GM18951 (cell line): ENCODE data around the gene ELANE.
A peak's percentile ranks its signal among the peaks of the same experiment; 100 is the strongest.
"Not testable (repeated sequence)": the region's sequence is repeated elsewhere in the genome, so short reads cannot be mapped to it uniquely, and the experiment has no call there.

Source experiments
- POLR2A ChIP-seq: IDR thresholded peaks from 4 replicates; pipeline ENCODE4 v1.6.1; 2011; ENCODE audit warnings: mild to moderate bottlenecking; ENCODE audit not compliant: insufficient read length, insufficient read depth; ENCODE audit errors: extremely low read depth
- in situ Hi-C: fragments of 300-500 bp; cut with MboI; formaldehyde crosslinking; loops from one replicate; pipeline ENCODE4 v1.12.0; 2022; ENCODE audit warnings: low sequenced_read_pairs, mixed read lengths, inconsistent platforms; ENCODE audit not compliant: unreplicated experiment

ELANE gene

DNA sequence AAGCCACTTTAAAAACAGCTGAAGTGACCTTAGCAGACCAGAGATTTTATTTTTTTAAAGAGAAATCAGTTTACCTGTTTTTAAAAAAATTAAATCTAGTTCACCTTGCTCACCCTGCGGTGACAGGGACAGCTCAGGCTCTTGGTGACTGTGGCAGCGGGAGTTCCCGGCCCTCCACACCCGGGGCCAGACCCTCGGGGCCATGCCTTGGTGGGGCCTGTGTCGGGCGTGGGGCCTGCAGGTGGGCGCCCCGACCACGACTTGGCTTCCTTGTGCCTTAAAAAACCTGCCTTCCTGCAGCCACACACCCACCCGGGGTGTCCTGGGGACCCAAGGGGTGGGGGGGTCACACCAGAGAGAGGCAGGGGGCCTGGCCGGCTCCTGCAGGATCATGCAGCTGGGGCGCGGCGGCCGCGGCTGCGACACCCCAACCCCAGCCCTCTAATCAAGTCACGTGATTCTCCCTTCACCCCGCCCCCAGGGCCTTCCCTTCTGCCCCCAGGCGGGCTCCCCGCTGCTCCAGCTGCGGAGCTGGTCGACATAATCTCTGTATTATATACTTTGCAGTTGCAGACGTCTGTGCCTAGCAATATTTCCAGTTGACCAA lies 41.1 kb upstream of the ELANE start:
- in situ Hi-C loops, result no loop called here
- TF ChIP-seq POLR2A, result no peak

- in situ Hi-C loops, result no loop called here
- TF ChIP-seq POLR2A, result no peak
Measured at GRCh38 chr19:811506-812048, 40.5 kb upstream of the ELANE start.

DNA sequence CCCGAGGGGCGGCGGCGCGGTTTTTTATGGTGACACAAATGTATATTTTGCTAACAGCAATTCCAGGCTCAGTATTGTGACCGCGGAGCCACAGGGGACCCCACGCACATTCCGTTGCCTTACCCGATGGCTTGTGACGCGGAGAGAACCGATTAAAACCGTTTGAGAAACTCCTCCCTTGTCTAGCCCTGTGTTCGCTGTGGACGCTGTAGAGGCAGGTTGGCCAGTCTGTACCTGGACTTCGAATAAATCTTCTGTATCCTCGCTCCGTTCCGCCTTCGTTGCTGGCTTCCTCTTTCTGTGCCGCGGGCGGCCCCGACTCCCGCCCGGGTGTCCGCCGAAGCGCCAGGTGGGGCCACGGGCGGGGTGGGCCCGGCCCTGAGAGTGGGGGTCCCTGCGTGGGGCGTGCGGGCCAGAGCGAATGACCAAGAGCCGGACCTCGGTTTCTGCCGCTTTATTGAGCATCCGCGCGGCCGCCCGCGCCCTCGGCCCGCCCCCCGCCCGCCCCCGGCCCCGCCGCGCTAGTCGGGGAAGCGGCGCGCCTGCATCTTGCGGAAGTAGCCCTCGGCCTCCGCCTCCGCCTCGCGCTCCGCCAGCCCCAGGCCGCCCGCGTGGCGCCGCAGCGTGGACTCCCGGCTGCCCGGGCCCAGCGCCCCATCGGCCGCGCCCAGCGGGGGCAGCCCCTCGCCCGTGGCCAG lies 39.9 kb upstream of the ELANE start:
- in situ Hi-C loops, result no loop called here
- no peak for TF ChIP-seq POLR2A

GRCh38 chr19:812747-813218 lies 39.3 kb upstream of the ELANE start:
- in situ Hi-C loops, result no loop called here

DNA sequence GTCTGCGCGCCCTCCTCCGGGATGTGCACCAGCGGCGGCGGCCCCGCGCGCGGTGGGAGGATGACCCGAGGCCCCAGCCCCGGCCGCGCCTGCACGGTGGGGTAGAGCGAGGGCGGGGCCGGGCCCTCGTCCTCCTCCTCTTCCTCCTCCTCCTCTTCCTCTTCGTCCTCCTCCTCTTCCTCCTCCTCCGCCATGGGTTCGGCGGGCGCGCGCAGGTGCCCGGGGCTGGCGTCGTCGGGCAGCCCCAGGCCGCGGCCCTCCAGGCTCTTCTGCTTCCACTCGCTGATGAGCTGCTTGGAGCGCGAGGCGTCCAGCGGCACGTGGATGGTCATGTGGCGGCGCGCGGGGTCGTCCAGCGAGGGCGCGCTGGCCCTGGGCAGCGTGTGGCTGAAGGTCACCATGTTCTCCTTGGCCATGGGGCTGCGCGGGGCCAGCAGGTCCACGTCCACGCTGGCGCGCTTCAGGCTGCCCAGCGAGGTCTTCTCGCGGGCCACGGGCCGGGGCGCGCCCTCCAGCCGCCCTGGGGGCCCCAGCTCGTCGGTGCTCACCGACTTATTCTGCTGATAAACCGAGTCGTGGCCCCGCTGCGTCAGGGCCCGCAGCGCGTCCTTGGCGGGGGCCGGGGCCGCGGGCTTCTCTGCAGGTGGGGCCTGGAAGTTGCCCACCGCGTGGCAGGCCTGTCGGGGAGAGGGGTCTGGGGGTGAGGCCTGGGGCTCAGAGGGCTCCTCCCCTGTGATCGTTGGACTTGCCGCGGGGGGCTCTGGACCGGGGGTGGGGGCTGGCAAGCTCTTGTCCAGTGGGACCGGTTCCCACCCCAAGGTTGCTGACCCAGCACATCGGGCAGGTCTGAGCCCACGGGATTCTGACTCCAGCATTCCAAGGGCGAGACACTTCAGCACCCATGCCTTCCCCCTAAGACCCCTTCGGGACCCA lies 38.6 kb upstream of the ELANE start:
- in situ Hi-C loops, result no loop called here
- TF ChIP-seq POLR2A, result peak; percentile 6

More at GRCh38 chr19:812747-813218, 39.3 kb upstream of the ELANE start:
- no peak for TF ChIP-seq POLR2A

GRCh38 chr19:814152-815078 lies 37.7 kb upstream of the ELANE start:
- in situ Hi-C loops, result no loop called here

DNA sequence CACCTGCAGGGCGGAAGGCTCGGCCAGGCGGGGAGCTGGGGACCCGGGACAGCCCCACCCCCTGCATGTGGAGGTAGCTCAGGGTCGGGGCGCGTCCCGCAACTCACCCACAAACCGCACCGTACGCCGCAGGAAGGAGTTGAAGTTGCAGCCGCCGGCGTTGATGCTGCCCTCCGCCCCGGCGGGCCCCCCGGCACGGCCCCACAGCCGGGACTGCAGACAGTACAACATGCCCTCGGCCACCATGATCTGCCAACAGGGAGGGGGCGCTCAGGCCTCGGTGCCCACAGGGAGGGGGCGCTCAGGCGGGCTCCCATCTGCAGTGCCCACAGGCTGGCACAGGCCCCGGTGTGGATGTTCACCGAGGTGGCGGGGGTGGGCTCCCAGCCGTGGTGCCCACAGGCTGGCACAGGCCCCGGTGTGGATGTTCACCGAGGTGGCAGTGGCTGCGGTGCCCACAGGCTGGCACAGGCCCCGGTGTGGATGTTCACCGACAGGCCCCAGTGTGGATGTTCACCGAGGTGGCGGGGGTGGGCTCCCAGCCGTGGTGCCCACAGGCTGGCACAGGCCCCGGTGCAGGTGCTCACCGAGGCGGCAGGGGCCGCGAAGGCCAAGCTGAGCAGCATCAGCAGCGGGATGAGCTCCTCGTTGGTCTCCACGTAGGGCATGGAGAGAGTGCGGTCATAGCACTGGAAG lies 36.9 kb upstream of the ELANE start:
- in situ Hi-C loops, result no loop called here
- no peak for TF ChIP-seq POLR2A

More at GRCh38 chr19:814152-815078, 37.7 kb upstream of the ELANE start:
- TF ChIP-seq POLR2A, result peak; percentile 22

GRCh38 chr19:815775-816499 lies 36.2 kb upstream of the ELANE start:
- in situ Hi-C loops, result no loop called here
- TF ChIP-seq POLR2A, result no peak

DNA sequence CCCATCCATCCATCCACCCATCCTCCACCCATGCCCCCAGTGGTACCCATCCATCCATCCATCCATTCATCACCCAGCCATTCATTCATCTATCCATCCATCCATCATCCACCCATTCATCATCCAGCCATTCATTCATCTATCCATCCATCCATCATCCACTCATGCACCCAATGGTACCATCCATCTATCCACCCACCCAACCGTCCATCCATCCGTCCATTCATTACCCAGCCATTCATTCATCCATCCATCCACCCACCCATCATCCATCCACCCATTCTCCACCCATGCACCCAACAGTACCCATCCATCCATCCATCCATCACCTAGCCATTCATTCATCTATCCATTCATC lies 35.6 kb upstream of the ELANE start:
- in situ Hi-C loops, result no loop called here
- TF ChIP-seq POLR2A, result no peak

GRCh38 chr19:820212-820611 lies 31.9 kb upstream of the ELANE start:
- in situ Hi-C loops, result not testable (repeated sequence)

- TF ChIP-seq POLR2A, result no peak
- in situ Hi-C loops, result no loop called here
Measured at GRCh38 chr19:821231-821824, 30.8 kb upstream of the ELANE start.
